BE2C (cell line): Measurements from ENCODE around the gene MACROD1.

Experiments
- DNase-seq: peaks from one replicate; pipeline ENCODE4 v3.0.0-alpha.2; 2020
- H3K27me3 ChIP-seq: fragments of 250-450 bp; sonication (Bioruptor Pico); 2 replicates; pipeline ENCODE4 v1.5.1; 2020; ENCODE audit warnings: mild to moderate bottlenecking
- H3K36me3 ChIP-seq: fragments of 250-450 bp; sonication (Bioruptor Pico); 2 replicates; pipeline ENCODE4 v1.5.1; 2020; ENCODE audit warnings: mild to moderate bottlenecking
- H3K4me1 ChIP-seq: fragments of 250-450 bp; sonication (Bioruptor Pico); 2 replicates; pipeline ENCODE4 v1.5.1; 2020
- H3K4me3 ChIP-seq: 2 replicates; pipeline ENCODE4 v1.5.1; 2011; ENCODE audit warnings: low read depth, low read length
- H3K9me3 ChIP-seq: fragments of 250-450 bp; sonication (Bioruptor Pico); 2 replicates; pipeline ENCODE4 v1.5.1; 2020
- CTCF ChIP-seq: IDR thresholded peaks from 2 replicates; pipeline ENCODE4 v1.5.1; 2012; ENCODE audit warnings: mild to moderate bottlenecking, low read depth, low read length

MACROD1 gene

GRCh38 chr11:64180891-64181290 is 15.0 kb upstream of the MACROD1 start:
- no peaks in the 10 kb centered on the region for H3K9me3 ChIP-seq
- H3K4me1 ChIP-seq, result no peaks in the 10 kb centered on the region; the same call in 1 of the 2 replicates
- DNase-seq, result no peak
- TF ChIP-seq CTCF, result no peak
- no peaks in the 10 kb centered on the region for H3K27me3 ChIP-seq
- H3K4me3 ChIP-seq, result peak overlapping the region; percentile 31
- no peaks in the 10 kb centered on the region for H3K36me3 ChIP-seq

GRCh38 chr11:64178951-64179639 is 13.2 kb upstream of the MACROD1 start:
- no peaks in the 10 kb centered on the region for H3K36me3 ChIP-seq
- H3K4me3 ChIP-seq, result no peak overlapping the region
- no peaks in the 10 kb centered on the region for H3K9me3 ChIP-seq
- DNase-seq, result no peak
- H3K4me1 ChIP-seq, result no peaks in the 10 kb centered on the region; the same call in 1 of the 2 replicates
- H3K27me3 ChIP-seq, result no peaks in the 10 kb centered on the region
- TF ChIP-seq CTCF, result no peak

- no peaks in the 10 kb centered on the region; the same call in 1 of the 2 replicates for H3K4me1 ChIP-seq
- H3K4me3 ChIP-seq, result no peak overlapping the region
- no peaks in the 10 kb centered on the region for H3K27me3 ChIP-seq
- TF ChIP-seq CTCF, result no peak
- no peak for DNase-seq
- no peaks in the 10 kb centered on the region for H3K36me3 ChIP-seq
- H3K9me3 ChIP-seq, result no peaks in the 10 kb centered on the region
These were observed 12.3 kb upstream of the MACROD1 start for GRCh38 chr11:64178203-64178602.

GRCh38 chr11:64176751-64177150 is 10.8 kb upstream of the MACROD1 start:
- Histone ChIP-seq H3K4me1 (no peaks in the 10 kb centered on the region; the same call in 1 of the 2 replicates), H3K4me3 (no peak overlapping the region), H3K36me3 (no peaks in the 10 kb centered on the region), H3K27me3 (no peaks in the 10 kb centered on the region), H3K9me3 (no peaks in the 10 kb centered on the region)
- no peak for TF ChIP-seq CTCF
- no peak for DNase-seq

GRCh38 chr11:64173616-64174355 is 7.9 kb upstream of the MACROD1 start:
- TF ChIP-seq CTCF, result no peak
- Histone ChIP-seq H3K9me3 (no peaks in the 10 kb centered on the region), H3K27me3 (no peaks in the 10 kb centered on the region), H3K36me3 (no peaks in the 10 kb centered on the region), H3K4me3 (no peak overlapping the region), H3K4me1 (no peaks in the 10 kb centered on the region)
- no peak for DNase-seq

GRCh38 chr11:64170419-64170818 is 4.5 kb upstream of the MACROD1 start:
- H3K36me3 ChIP-seq, result no peaks in the 10 kb centered on the region
- H3K4me1 ChIP-seq, result no peaks in the 10 kb centered on the region
- no peak for DNase-seq
- H3K9me3 ChIP-seq, result no peaks in the 10 kb centered on the region
- no peak for TF ChIP-seq CTCF
- H3K27me3 ChIP-seq, result no peaks in the 10 kb centered on the region
- no peak overlapping the region for H3K4me3 ChIP-seq
